ES-I3 (cell line): ENCODE results near the gene CA10.

Source experiments
- H3K36me3 ChIP-seq: 2 replicates; pipeline ENCODE4 v1.6.1; 2013; ENCODE audit warnings: mild to moderate bottlenecking, low read length, control low read depth, moderate library complexity; ENCODE audit not compliant: insufficient read depth
- H3K4me1 ChIP-seq: 2 replicates; pipeline ENCODE4 v1.6.1; 2013; ENCODE audit warnings: mild to moderate bottlenecking, control low read depth, low read length; ENCODE audit not compliant: insufficient read depth
- H3K9ac ChIP-seq: 2 replicates; pipeline ENCODE4 v1.6.1; 2013; ENCODE audit warnings: low read depth, mild to moderate bottlenecking, low read length, moderate library complexity
- H3K9me3 ChIP-seq: 2 replicates; pipeline ENCODE4 v1.6.1; 2013; ENCODE audit warnings: mild to moderate bottlenecking, low read length, moderate library complexity; ENCODE audit not compliant: control insufficient read depth, insufficient read depth

CA10 gene

DNA sequence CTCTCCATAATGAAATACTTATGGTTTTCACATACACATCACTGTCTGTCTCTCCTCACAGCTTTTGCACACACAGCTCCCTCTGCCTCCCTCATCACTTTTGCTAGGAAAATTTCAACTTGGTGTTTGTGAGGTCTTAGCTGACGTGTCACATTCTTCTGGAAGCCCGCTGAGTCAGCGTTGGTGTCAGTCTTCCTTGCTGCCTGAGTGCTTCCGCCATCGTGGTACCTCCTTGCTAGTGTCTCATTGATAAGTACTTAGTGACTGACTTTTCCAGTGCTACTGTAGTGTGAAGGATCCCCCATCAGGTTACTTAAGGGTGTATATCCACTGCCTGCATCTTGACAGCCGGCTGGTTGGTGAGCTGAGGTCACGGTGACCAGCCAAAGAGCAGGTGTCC, 33.5 kb downstream of the CA10 start:
- Histone ChIP-seq H3K36me3 (no peaks in the 10 kb centered on the region), H3K4me1 (no peaks in the 10 kb centered on the region), H3K9me3 (peaks cover 9% of the 10 kb centered on the region), H3K9ac (no peak overlapping the region)

DNA sequence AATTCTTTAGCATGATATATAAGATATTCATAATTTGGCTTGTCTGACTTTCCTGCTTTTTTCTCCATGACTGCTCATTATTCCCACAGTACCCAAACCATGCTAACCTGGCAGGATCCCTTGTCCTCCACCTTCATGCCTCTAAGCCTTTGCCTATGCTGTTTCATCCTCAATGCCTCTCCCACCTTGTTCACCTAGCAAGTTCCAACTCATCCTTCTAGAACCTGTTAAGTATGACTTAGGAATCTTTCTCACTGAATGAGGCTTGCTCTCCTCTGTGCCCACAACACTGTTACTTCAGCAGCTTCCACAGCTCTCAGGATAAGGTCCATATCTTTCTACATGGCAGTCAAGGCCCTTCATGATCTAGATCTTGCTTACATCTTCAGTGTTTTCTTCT, 34.0 kb downstream of the CA10 start:
- Histone ChIP-seq H3K4me1 (no peaks in the 10 kb centered on the region), H3K9ac (no peak overlapping the region), H3K9me3 (peaks cover 9% of the 10 kb centered on the region), H3K36me3 (no peaks in the 10 kb centered on the region)

DNA sequence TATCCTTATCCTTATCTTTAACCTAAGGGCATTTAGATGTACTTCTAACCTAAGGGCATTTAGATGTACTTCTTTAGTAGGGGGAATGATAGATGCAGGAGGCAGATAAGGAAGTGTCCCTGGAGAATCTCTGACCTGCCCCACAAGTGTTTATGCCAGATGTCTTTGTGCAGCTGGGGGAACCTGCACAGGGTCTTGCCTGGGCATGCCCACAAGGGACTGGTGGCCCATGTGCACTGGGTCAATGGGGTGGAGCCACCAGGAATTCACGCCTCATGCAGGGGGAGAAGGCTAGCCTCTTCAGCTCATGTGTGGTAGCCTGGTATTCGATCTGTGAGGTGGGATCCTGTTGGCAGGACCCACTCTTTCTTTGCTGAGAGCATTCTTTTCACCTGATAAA, 38.0 kb downstream of the CA10 start:
- Histone ChIP-seq H3K9ac (no peak overlapping the region), H3K9me3 (peaks cover 12% of the 10 kb centered on the region), H3K4me1 (no peaks in the 10 kb centered on the region), H3K36me3 (no peaks in the 10 kb centered on the region)

DNA sequence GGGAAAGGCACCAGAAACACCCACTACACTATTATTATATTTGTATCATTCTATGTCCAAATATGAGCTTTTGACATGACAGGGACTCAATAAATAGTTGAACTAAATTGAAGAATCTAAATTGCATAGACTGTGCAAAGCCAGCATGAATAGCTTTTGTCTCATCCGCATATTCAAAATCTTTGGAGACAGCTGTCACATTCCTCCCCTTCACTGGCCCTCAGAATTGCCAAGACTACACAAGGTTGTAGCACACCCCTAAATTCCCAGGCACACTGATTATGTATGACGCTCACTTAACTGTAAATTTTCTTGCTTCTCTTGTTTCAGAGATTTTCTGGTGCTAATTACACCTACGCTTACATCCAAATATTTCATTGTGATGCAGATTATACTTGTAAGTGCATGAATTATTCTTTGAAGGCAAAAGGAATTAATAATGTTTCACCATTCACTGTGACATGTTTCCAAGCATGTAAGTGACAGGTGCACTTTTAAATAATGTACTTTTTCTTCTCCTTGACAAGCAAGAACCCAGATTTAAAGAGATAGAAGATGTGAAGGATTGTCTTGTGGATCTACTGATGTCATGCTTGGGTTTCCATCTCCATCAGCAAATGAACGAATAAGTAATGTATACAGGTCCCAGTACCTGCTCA, 47.5 kb downstream of the CA10 start:
- Histone ChIP-seq H3K9ac (no peak overlapping the region), H3K9me3 (peaks cover 3% of the 10 kb centered on the region; the same call in 1 of the 2 replicates), H3K4me1 (0 out of 2 replicates have a peak, but pooled peaks cover 7% of the 10 kb centered on the region), H3K36me3 (no peaks in the 10 kb centered on the region)

DNA sequence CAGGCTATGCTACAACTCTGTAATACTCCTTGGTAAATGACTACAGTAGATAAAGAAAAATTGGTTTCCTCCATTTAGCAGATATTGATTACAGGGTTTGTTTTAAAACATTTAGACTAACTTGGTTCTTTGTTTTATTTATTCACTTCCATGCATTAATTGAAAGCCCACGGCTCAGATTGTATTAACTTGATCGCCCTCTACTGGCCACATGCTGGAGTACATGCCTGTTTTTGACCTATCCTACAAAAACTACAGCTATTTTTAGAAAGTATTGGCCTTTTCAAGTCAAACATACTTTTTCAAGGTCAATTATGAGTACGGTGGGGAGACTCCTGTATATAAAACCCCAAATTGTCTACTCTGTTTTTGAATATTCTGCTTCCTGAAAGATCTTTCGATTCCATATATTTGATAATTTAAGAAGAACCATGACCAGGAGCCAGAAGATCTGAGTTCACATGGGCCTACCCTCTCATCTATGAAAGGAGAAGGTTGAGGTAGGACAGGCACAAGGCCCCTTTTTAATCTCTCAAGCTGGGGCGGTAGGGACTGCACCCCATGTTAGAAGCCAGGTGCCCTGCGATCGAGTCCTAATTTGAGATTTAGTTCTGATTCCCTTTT, 51.8 kb downstream of the CA10 start:
- H3K9me3 ChIP-seq, result no peaks in the 10 kb centered on the region
- no peak overlapping the region for H3K9ac ChIP-seq
- no peaks in the 10 kb centered on the region for H3K36me3 ChIP-seq
- 0 out of 2 replicates have a peak, but pooled peaks cover 7% of the 10 kb centered on the region for H3K4me1 ChIP-seq

DNA sequence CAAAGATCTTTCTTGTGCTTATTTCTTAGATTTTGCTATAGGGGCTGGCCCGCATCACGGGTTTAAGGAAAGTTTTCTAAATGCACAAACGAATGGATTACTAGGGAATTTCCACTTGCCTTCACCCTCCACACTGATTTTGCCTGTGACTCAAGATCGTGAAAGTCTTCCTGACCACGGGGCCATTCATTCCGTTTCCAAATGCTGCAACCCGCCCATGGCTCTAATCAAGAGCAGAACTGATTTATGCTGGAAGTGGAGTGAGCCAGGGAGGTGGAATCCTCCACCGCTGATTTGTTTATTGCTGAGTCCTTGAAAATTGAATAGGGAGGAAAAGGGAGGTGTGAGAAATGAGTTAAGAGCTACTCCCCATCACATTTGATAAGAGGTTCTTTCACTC, 52.4 kb downstream of the CA10 start:
- Histone ChIP-seq H3K9ac (no peak overlapping the region), H3K36me3 (no peaks in the 10 kb centered on the region), H3K4me1 (0 out of 2 replicates have a peak, but pooled peaks cover 7% of the 10 kb centered on the region), H3K9me3 (no peaks in the 10 kb centered on the region)

DNA sequence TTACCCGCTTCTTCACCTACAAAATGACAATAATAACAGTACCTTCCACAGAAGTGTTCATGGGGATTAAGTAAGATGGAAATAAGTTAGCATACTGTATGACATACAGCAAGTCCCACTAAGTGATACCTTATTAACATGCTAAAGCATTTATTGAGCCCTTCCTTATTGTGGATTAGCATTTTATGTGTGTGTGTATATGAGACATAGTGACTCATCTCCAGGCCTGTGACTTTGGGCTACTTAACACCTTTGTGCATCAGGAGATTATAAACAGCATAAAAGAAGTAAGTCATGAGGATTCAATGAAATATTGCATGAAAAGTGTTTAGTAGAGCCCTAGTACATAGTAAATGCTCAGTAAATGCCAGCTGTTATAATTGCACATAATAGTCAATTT, 52.9 kb downstream of the CA10 start:
- Histone ChIP-seq H3K9me3 (no peaks in the 10 kb centered on the region), H3K9ac (no peak overlapping the region), H3K4me1 (0 out of 2 replicates have a peak, but pooled peaks cover 6% of the 10 kb centered on the region), H3K36me3 (no peaks in the 10 kb centered on the region)

DNA sequence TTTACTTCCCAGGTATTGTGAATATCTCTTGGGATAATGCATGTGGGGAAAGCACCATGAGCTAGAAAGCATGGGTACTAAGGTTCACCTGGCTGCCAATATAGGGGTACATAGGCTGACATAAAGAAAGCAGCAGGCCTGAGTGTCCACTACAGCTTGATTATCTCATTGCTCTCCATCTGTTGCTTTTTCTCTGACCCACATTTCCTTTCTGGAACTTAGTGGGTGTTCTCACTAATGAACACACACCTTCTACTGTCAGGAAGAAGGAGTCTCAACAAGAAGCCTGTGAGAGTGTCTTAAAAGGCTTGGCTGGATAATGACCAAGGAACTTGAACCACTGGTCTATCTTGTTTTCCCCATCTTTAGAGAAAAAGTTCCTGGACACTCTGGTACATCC, 62.5 kb downstream of the CA10 start:
- no peak overlapping the region for H3K9ac ChIP-seq
- H3K4me1 ChIP-seq, result no peaks in the 10 kb centered on the region
- no peaks in the 10 kb centered on the region for H3K9me3 ChIP-seq
- no peaks in the 10 kb centered on the region for H3K36me3 ChIP-seq

DNA sequence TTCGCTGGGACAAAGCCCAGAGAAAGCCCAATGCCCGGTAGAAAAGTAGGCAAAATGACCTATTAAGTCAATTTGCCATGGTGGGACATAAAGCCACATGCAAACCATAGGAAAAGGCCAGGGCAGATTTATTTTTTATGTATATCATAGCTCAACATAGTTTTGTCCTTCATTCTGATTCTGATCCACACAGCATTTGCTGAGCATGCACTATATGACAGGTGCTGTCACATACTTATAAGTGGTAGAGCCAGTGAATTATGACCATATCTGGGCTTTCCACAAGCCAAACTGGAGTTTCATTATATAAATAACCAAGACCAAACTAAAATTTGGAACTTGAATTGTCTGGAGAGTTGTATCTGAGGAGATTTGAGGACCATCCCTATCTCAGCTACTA, 74.3 kb downstream of the CA10 start:
- H3K36me3 ChIP-seq, result no peaks in the 10 kb centered on the region
- H3K4me1 ChIP-seq, result no peaks in the 10 kb centered on the region
- H3K9me3 ChIP-seq, result no peaks in the 10 kb centered on the region
- no peak overlapping the region for H3K9ac ChIP-seq

DNA sequence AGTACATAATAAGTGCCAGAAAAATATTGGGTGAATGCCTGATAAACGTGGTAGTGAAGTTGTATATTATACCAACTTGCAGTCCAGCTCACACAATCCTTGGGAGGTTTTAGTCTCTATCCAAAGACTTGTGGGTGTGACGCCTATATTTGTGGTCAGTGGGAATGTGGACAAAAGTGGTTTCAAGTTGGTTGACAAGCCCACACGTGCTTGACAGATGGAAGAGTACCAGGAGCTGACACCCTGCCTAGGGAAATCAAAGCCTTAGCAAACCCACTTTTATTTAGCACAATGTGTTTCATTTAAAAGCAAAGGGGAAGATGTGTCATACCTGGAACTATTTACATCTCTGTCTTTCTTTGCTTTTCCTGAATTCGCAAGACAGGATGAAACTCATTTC, 79.0 kb downstream of the CA10 start:
- Histone ChIP-seq H3K36me3 (no peaks in the 10 kb centered on the region), H3K9ac (no peak overlapping the region), H3K4me1 (no peaks in the 10 kb centered on the region), H3K9me3 (no peaks in the 10 kb centered on the region)

DNA sequence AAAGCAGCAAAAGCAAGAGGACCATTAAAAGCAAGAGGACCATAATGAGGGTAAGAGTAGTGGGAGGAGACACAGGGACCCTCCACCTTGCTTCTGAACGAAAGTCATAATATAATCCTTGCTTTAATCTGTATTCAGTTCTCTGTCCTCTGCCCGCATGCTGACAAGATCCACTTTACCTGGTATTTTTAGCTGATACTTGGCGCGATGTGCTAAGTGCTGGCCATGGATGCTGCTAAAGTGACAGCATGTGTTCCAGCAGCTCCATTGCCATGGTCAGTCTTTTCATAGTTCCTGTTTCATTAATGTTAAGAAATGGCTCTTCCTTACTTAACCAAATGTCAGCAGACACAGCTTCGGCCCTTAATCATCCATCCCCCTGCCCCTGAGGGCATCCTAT, 86.8 kb downstream of the CA10 start:
- Histone ChIP-seq H3K9me3 (peaks cover 8% of the 10 kb centered on the region; the same call in 1 of the 2 replicates), H3K36me3 (no peaks in the 10 kb centered on the region), H3K4me1 (no peaks in the 10 kb centered on the region), H3K9ac (no peak overlapping the region)

DNA sequence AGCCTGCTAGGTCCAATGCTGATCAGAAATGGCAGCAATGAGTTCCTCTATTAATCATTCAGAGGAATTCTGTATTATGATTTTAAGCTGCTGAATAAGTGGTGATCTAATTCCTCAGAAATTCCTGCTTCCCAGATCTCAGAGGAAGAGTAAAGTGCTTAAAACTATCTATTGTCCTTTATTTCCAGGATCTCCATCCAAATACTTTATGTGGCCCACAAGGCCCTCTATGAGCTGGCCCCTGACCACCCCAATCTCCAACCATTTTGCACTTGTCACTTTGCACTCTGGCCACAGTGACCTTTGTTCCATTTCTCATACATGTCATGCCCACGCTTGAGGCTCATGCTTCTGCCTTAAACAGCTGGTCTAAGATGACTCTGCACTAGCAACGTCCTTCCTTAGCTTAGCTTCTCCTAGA, 93.7 kb downstream of the CA10 start:
- H3K36me3 ChIP-seq, result no peaks in the 10 kb centered on the region
- H3K4me1 ChIP-seq, result no peaks in the 10 kb centered on the region
- H3K9me3 ChIP-seq, result peaks cover 11% of the 10 kb centered on the region; the same call in 1 of the 2 replicates
- H3K9ac ChIP-seq, result no peak overlapping the region

DNA sequence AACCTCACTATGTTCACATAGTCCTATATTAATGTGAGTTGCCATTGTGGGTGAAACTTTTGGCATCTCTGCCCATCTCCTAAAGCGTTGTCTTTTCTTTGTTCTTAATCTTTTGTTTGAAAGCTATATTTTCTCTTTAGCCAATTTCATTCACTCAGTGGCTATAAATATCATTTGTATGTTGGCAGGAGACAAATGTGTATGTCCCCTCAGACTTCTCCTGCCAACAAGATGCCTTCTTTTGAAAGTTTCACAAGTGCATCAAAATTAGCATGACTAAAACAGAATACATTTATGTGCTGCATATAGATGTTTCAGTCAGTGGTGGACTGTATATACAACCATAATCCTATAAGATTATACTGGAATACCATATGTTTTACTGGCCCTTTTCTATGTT, 109.0 kb downstream of the CA10 start:
- Histone ChIP-seq H3K9ac (no peak overlapping the region), H3K4me1 (peaks cover 10% of the 10 kb centered on the region; the same call in 1 of the 2 replicates), H3K36me3 (no peaks in the 10 kb centered on the region), H3K9me3 (no peaks in the 10 kb centered on the region)

DNA sequence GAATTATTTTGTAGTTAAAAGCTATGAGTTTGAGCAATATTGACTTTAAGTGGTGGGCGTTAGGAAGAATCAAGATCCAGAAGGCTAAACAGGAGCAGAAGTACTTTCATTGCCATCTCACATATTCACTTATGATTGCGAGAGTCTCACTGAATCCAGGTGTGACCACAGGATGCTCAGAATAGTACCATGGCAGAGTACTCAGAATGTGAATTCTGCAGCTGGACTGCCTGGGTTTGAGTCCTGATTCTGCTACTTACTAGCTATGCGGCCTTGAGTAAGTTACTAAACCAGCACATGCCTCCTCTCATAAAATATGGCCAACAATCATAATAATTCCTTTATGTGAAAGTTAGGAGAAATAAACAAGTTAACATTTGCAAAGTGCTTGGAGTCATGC, 109.5 kb downstream of the CA10 start:
- no peak overlapping the region for H3K9ac ChIP-seq
- no peaks in the 10 kb centered on the region for H3K36me3 ChIP-seq
- H3K9me3 ChIP-seq, result no peaks in the 10 kb centered on the region
- peaks cover 10% of the 10 kb centered on the region; the same call in 1 of the 2 replicates for H3K4me1 ChIP-seq

DNA sequence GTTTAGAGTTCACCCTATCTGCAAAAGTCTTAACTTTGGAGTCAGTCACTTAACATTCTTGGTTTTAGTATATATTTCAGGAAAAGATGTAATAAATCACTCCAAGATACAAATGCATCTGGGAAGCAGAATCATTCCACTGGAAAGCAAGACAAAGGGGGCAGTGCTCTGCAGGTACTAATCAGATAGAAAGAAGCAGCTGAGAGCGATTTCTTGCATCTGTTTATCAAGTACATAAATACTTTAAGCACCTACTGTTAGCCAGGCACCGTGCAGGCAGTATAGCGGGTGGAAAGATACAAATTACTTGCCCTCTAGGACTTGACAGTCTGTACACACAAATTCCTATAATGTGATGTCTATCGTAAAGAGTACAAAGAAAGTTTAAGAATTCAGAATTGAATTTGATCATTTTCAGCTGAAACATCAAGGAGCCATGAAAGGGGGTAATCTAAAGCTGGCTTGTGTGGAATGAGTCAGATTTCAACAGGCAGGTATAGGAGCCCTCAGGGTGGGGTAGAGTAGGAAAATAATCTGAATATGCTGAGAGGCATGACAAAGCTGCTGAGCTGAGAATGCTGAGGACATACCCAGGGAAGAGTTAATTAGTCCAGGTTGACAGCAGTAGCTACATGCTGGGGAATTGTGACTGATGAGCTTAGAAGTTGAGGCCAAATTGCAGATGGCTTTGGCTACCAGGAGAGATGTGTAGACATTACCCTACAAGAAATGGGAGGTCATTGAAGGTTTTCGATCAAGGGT, 110.2 kb downstream of the CA10 start:
- no peaks in the 10 kb centered on the region for H3K9me3 ChIP-seq

More for the DNA sequence above, 110.2 kb downstream of the CA10 start:
- H3K9ac ChIP-seq, result no peak overlapping the region
- H3K36me3 ChIP-seq, result no peaks in the 10 kb centered on the region
- peaks cover 10% of the 10 kb centered on the region; the same call in 1 of the 2 replicates for H3K4me1 ChIP-seq
